GM12891 (cell line): Measurements from ENCODE around the gene ZBTB1. TPM values are rescaled to one million over a fixed set of nuclear protein-coding genes. Genes with fewer than 3 reads are reported as not detected.
A peak's percentile ranks its signal among the peaks of the same experiment; 100 is the strongest.

Experiments used
- DNase-seq: peaks from one replicate; pipeline ENCODE4 v3.0.0; 2011; ENCODE audit warnings: low spot score; ENCODE audit not compliant: insufficient read length
- FAIRE-seq: peaks from 2 replicates; lab custom pipeline; 2011; peaks lifted over from hg19 to GRCh38; lab: Jason Lieb, UNC
- PAX5 ChIP-seq: IDR thresholded peaks from 2 replicates; pipeline ENCODE4 v1.6.1; 2011; ENCODE audit warnings: low read length, moderate library complexity, mild to moderate bottlenecking; ENCODE audit not compliant: insufficient read depth, severe bottlenecking
- POLR2A ChIP-seq: IDR thresholded peaks from 2 replicates; pipeline ENCODE4 v1.6.1; 2011; ENCODE audit warnings: low read depth, low read length, control low read depth
- POLR2AphosphoS5 ChIP-seq: IDR thresholded peaks from 2 replicates; pipeline ENCODE4 v1.6.1; 2011; ENCODE audit warnings: low read depth, low read length, control low read depth
- POU2F2 ChIP-seq: IDR thresholded peaks from 2 replicates; pipeline ENCODE4 v1.6.1; 2011; ENCODE audit warnings: low read depth, mild to moderate bottlenecking, control low read depth, low read length, moderate library complexity
- SPI1 ChIP-seq: IDR thresholded peaks from 2 replicates; pipeline ENCODE4 v1.6.1; 2011; ENCODE audit warnings: low read depth, low read length, control low read depth
- TAF1 ChIP-seq: IDR thresholded peaks from 2 replicates; pipeline ENCODE4 v1.6.1; 2011; ENCODE audit warnings: low read depth, low read length, control low read depth
- polyA plus RNA-seq: library from polyadenylated mRNA; unstranded; fragments of >200 nt; gene quantifications from one replicate; pipeline ENCODE4 v1.2.1, GENCODE V29; 2012; ENCODE audit warnings: low read depth, missing spikeins, inconsistent platforms; ENCODE audit not compliant: missing spikeins

The ZBTB1 gene
- polyA plus RNA-seq, result 33.1 TPM

- DNase-seq (peak; percentile 30), FAIRE-seq (peak; percentile 76)
- TF ChIP-seq PAX5 (no peak), SPI1 (0 out of 2 replicates have a peak, but pooled peaks have one; percentile 35), POU2F2 (no peak), TAF1 (peak; percentile 63), POLR2AphosphoS5 (peak; percentile 85), POLR2A (peak; percentile 90)
Measured at GRCh38 chr14:64504310-64504896, at the start of gene ZBTB1. ZBTB1 (plus strand) TSS chr14:64504770; CDS start chr14:64521505, 16,735 bp downstream.

- FAIRE-seq, result peak; percentile 48
- no peak for TF ChIP-seq PAX5
- TF ChIP-seq POU2F2, result no peak
- no peak for TF ChIP-seq SPI1
- no peak for TF ChIP-seq POLR2AphosphoS5
- TF ChIP-seq POLR2A, result no peak
- no peak for TF ChIP-seq TAF1
Measured at GRCh38 chr14:64459405-64460136, 45.0 kb upstream of the ZBTB1 start.

GRCh38 chr14:64461221-64461620, 43.3 kb upstream of the ZBTB1 start:
- DNase-seq, result no peak
- FAIRE-seq, result no peak
- no peak for TF ChIP-seq POLR2A
- TF ChIP-seq TAF1, result no peak
- TF ChIP-seq PAX5, result no peak
- no peak for TF ChIP-seq SPI1
- no peak for TF ChIP-seq POLR2AphosphoS5
- TF ChIP-seq POU2F2, result no peak

More at GRCh38 chr14:64459405-64460136, 45.0 kb upstream of the ZBTB1 start:
- no peak for DNase-seq

GRCh38 chr14:64463195-64463594, 41.4 kb upstream of the ZBTB1 start:
- FAIRE-seq (peak; percentile 74), DNase-seq (no peak)
- TF ChIP-seq POU2F2 (no peak), SPI1 (peak; percentile 90), TAF1 (no peak)

- DNase-seq (no peak), FAIRE-seq (no peak)
- TF ChIP-seq SPI1 (no peak), POLR2A (no peak)
Measured at GRCh38 chr14:64463873-64464272, 40.7 kb upstream of the ZBTB1 start.

GRCh38 chr14:64464651-64465050, 39.9 kb upstream of the ZBTB1 start:
- FAIRE-seq, result peak; percentile 66
- DNase-seq, result no peak
- no peak for TF ChIP-seq POLR2AphosphoS5
- no peak for TF ChIP-seq SPI1
- TF ChIP-seq TAF1, result no peak
- TF ChIP-seq PAX5, result no peak
- TF ChIP-seq POLR2A, result no peak
- TF ChIP-seq POU2F2, result no peak

- peak; percentile 50 for DNase-seq
- no peak for TF ChIP-seq TAF1
- peak; percentile 41 for TF ChIP-seq PAX5
- FAIRE-seq, result peak; percentile 55
Measured at GRCh38 chr14:64465191-64465822, 39.3 kb upstream of the ZBTB1 start, which contains the start of gene AKAP5. AKAP5 (plus strand) TSS chr14:64465499; CDS start chr14:64468395, 2,896 bp downstream.

- TF ChIP-seq POU2F2, result no peak
- TF ChIP-seq POLR2AphosphoS5, result no peak
- no peak for TF ChIP-seq SPI1
- no peak for TF ChIP-seq POLR2A
- TF ChIP-seq TAF1, result no peak
- no peak for TF ChIP-seq PAX5
- DNase-seq, result no peak
- peak; percentile 26 for FAIRE-seq
Measured at GRCh38 chr14:64465831-64466554, 38.6 kb upstream of the ZBTB1 start.

- FAIRE-seq (peak; percentile 71), DNase-seq (no peak)
- TF ChIP-seq POU2F2 (no peak), POLR2AphosphoS5 (no peak), PAX5 (no peak), POLR2A (no peak), SPI1 (no peak), TAF1 (no peak)
Measured at GRCh38 chr14:64467101-64467500, 37.5 kb upstream of the ZBTB1 start.
